CD4-positive, CD25-positive, alpha-beta regulatory T cell (primary cell): ENCODE measurements around the gene EVI5. TPM values are rescaled to one million over a fixed set of nuclear protein-coding genes. Genes with fewer than 3 reads are reported as not detected.
A peak's percentile ranks its signal among the peaks of the same experiment; 100 is the strongest.

Experiments used
- ATAC-seq, 2 donors: fragments of 150-1000 bp; cut with Tn5 transposase; one replicate each; pipeline ENCODE4 v1.10.0; 2021; ENCODE audit warnings: low read depth in 2 of 2, moderate number of reproducible peaks in 2 of 2, moderate library complexity in 1 of 2
- DNase-seq, 3 donors: peaks; one replicate each; pipeline versions ENCODE4 v3.0.0 to v3.0.0-alpha.2; 2012 to 2022; ENCODE audit warnings: mixed read lengths in 1 of 3
- H3K27ac ChIP-seq: one replicate; pipeline ENCODE4 v1.7.0; 2013; ENCODE audit warnings: mild to moderate bottlenecking, low read length; ENCODE audit not compliant: insufficient read depth, poor library complexity, severe bottlenecking
- H3K27me3 ChIP-seq: one replicate; pipeline ENCODE4 v1.7.0; 2013; ENCODE audit warnings: low read length; ENCODE audit not compliant: control insufficient read depth, insufficient read depth
- H3K36me3 ChIP-seq: one replicate; pipeline ENCODE4 v1.7.0; 2013; ENCODE audit warnings: mild to moderate bottlenecking, low read length, moderate library complexity; ENCODE audit not compliant: control insufficient read depth, insufficient read depth
- H3K4me1 ChIP-seq: 2 replicates; pipeline ENCODE4 v1.7.0; 2013; ENCODE audit warnings: mild to moderate bottlenecking, low read length; ENCODE audit not compliant: insufficient read depth, control insufficient read depth, poor library complexity, severe bottlenecking
- H3K4me3 ChIP-seq: one replicate; pipeline ENCODE4 v1.7.0; 2013; ENCODE audit warnings: low read depth, mild to moderate bottlenecking, low read length, moderate library complexity
- H3K9me3 ChIP-seq, 2 experiments: 1 replicate in 1 of 2; 2 replicates in 1 of 2; pipeline ENCODE4 v1.7.0; 2013; ENCODE audit warnings: low read length in 2 of 2, mild to moderate bottlenecking in 1 of 2, moderate library complexity in 1 of 2; ENCODE audit not compliant: control insufficient read depth in 2 of 2
- H3K27ac Mint-ChIP-seq, 3 donors: one replicate each; pipeline ENCODE4 v1.8.0; 2020 to 2022; ENCODE audit warnings: mild to moderate bottlenecking in 3 of 3, mixed read lengths in 3 of 3, moderate library complexity in 2 of 3
- H3K27me3 Mint-ChIP-seq: one replicate; pipeline ENCODE4 v1.8.0; 2022; ENCODE audit warnings: mild to moderate bottlenecking, mixed read lengths
- H3K36me3 Mint-ChIP-seq: one replicate; pipeline ENCODE4 v1.8.0; 2020; ENCODE audit warnings: mixed read lengths
- H3K4me1 Mint-ChIP-seq, 4 donors: one replicate each; pipeline ENCODE4 v1.8.0; 2020 to 2022; ENCODE audit warnings: mixed read lengths in 4 of 4, mild to moderate bottlenecking in 1 of 4
- H3K4me3 Mint-ChIP-seq, 4 donors: one replicate each; pipeline ENCODE4 v1.8.0; 2020 to 2022; ENCODE audit warnings: mild to moderate bottlenecking in 4 of 4, mixed read lengths in 4 of 4, moderate library complexity in 3 of 4
- H3K9me3 Mint-ChIP-seq, 7 donors: one replicate each; pipeline ENCODE4 v1.8.0; 2020 to 2022; ENCODE audit warnings: mixed read lengths in 7 of 7, mild to moderate bottlenecking in 3 of 7, moderate library complexity in 2 of 7
- polyA plus RNA-seq, 4 donors: library from polyadenylated mRNA; unstranded; fragments of 300-500 nt; fragmentation: Illumina TruSeq; gene quantifications; one replicate each; pipeline ENCODE4 v1.2.3, GENCODE V29; 2021
- total RNA-seq: library from RNA; stranded (reverse); gene quantifications from one replicate; pipeline ENCODE4 v1.2.3, GENCODE V29; 2022

EVI5 gene
- total and polyA plus RNA-seq, 5 donors from 2014 or later: 0.52 to 2.7 (median 0.59) TPM

GRCh38 chr1:92705446-92705845 is 79.5 kb downstream of the EVI5 start:
- H3K4me3 ChIP-seq: no peak overlapping the region
- H3K4me1 ChIP-seq: no peaks in the 10 kb centered on the region
- peaks cover 2% of the 10 kb centered on the region for H3K27me3 ChIP-seq
- H3K27ac ChIP-seq: no peak overlapping the region
- H3K27me3 Mint-ChIP-seq: peaks cover 11% of the 10 kb centered on the region
- H3K9me3 ChIP-seq: no peaks in the 10 kb centered on the region
- H3K4me1 Mint-ChIP-seq: no peaks in the 10 kb centered on the region
- H3K36me3 Mint-ChIP-seq: no peaks in the 10 kb centered on the region
- no peaks in the 10 kb centered on the region for H3K36me3 ChIP-seq
- no peaks in the 10 kb centered on the region for H3K9me3 Mint-ChIP-seq
- ATAC-seq: no peak
- DNase-seq: no peak
- H3K27ac Mint-ChIP-seq: no peak overlapping the region
- no peak overlapping the region for H3K4me3 Mint-ChIP-seq

- no peaks in the 10 kb centered on the region for H3K9me3 ChIP-seq
- DNase-seq: no peak
- H3K36me3 ChIP-seq: no peaks in the 10 kb centered on the region
- no peak overlapping the region for H3K4me3 Mint-ChIP-seq
- no peaks in the 10 kb centered on the region for H3K36me3 Mint-ChIP-seq
- no peak for ATAC-seq
- no peak overlapping the region for H3K27ac ChIP-seq
- no peak overlapping the region for H3K4me3 ChIP-seq
- no peaks in the 10 kb centered on the region for H3K4me1 Mint-ChIP-seq
- H3K9me3 Mint-ChIP-seq: no peaks in the 10 kb centered on the region
- H3K27me3 ChIP-seq: peaks cover 2% of the 10 kb centered on the region
- no peak overlapping the region for H3K27ac Mint-ChIP-seq
- H3K27me3 Mint-ChIP-seq: peaks cover 4% of the 10 kb centered on the region
- H3K4me1 ChIP-seq: no peaks in the 10 kb centered on the region
Observed at GRCh38 chr1:92701147-92701546, 83.8 kb downstream of the EVI5 start.

DNA sequence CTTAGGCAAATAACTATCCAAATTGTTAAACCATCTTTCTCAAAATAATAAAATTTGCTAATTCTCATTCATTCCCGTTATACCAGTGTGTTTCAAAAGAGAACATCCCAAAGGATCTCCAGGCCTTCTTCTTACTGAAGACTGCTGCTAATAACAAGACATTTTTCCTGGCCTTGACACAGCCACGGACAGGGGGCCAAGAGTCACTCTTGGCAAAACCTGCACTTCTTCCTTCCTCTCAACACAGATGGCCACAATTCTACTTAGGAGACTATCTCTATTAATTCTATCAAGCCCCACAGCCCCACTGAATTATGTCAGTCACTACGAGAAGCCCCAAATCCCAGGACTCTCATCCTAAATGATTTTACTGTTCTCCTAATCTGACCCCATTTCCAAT is 86.0 kb downstream of the EVI5 start:
- no peaks in the 10 kb centered on the region for H3K9me3 ChIP-seq
- peaks cover 2% of the 10 kb centered on the region for H3K27me3 ChIP-seq
- DNase-seq (no peak), ATAC-seq (no peak)
- Mint-ChIP-seq H3K36me3 (no peaks in the 10 kb centered on the region), H3K27me3 (no peaks in the 10 kb centered on the region), H3K4me1 (no peaks in the 10 kb centered on the region), H3K27ac (peak overlapping the region in 1 of 3 donors; percentile 3), H3K9me3 (no peaks in the 10 kb centered on the region), H3K4me3 (no peak overlapping the region)
- no peaks in the 10 kb centered on the region for H3K36me3 ChIP-seq
- no peak overlapping the region for H3K4me3 ChIP-seq
- no peak overlapping the region for H3K27ac ChIP-seq
- H3K4me1 ChIP-seq: no peaks in the 10 kb centered on the region

GRCh38 chr1:92695104-92695503 is 89.8 kb downstream of the EVI5 start:
- no peaks in the 10 kb centered on the region for H3K36me3 ChIP-seq

DNA sequence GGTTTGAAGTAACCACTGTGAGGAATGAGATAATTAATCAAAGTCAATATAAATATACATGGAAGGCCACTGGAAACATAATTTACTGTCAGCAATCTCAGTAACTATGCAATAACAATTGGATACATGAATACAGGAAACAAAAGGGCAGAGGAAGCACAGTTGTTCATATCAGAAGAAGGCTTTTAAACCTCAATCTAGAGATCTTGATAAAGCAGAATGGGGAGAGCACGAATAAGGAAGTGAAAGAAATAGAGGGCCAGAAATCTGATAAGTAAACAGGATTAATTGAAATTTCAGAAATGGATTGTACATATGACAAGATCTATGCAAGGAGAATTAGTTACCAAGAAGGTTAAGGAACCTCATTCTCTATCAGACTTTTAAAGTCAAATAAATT is 93.0 kb downstream of the EVI5 start:
- no peaks in the 10 kb centered on the region for H3K4me1 ChIP-seq
- peaks cover under 1% of the 10 kb centered on the region for H3K36me3 Mint-ChIP-seq
- H3K4me3 ChIP-seq: no peak overlapping the region
- no peaks in the 10 kb centered on the region for H3K36me3 ChIP-seq
- peak overlapping the region in 2 of 3 donors; percentile 4 to 39 for H3K27ac Mint-ChIP-seq
- ATAC-seq: no peak
- H3K27me3 Mint-ChIP-seq: no peaks in the 10 kb centered on the region
- no peak overlapping the region for H3K27ac ChIP-seq
- no peak overlapping the region for H3K4me3 Mint-ChIP-seq
- peaks cover 6 to 14% (median 10%) of the 10 kb centered on the region in 4 donors for H3K4me1 Mint-ChIP-seq
- no peaks in the 10 kb centered on the region for H3K9me3 ChIP-seq
- no peaks in the 10 kb centered on the region for H3K27me3 ChIP-seq
- H3K9me3 Mint-ChIP-seq: peaks cover 0 to 1% (median 0%) of the 10 kb centered on the region in 7 donors
- DNase-seq: peak in 1 of 3 donors; percentile 37

More at GRCh38 chr1:92695104-92695503, 89.8 kb downstream of the EVI5 start:
- ATAC-seq: no peak
- Mint-ChIP-seq H3K9me3 (peaks cover 0 to 1% (median 0%) of the 10 kb centered on the region in 7 donors), H3K4me1 (peaks cover 6 to 14% (median 10%) of the 10 kb centered on the region in 4 donors), H3K27ac (no peak overlapping the region), H3K27me3 (no peaks in the 10 kb centered on the region), H3K4me3 (no peak overlapping the region), H3K36me3 (no peaks in the 10 kb centered on the region)
- no peaks in the 10 kb centered on the region for H3K27me3 ChIP-seq
- no peak for DNase-seq
- no peak overlapping the region for H3K4me3 ChIP-seq
- no peak overlapping the region for H3K27ac ChIP-seq
- no peaks in the 10 kb centered on the region for H3K4me1 ChIP-seq
- no peaks in the 10 kb centered on the region for H3K9me3 ChIP-seq

DNA sequence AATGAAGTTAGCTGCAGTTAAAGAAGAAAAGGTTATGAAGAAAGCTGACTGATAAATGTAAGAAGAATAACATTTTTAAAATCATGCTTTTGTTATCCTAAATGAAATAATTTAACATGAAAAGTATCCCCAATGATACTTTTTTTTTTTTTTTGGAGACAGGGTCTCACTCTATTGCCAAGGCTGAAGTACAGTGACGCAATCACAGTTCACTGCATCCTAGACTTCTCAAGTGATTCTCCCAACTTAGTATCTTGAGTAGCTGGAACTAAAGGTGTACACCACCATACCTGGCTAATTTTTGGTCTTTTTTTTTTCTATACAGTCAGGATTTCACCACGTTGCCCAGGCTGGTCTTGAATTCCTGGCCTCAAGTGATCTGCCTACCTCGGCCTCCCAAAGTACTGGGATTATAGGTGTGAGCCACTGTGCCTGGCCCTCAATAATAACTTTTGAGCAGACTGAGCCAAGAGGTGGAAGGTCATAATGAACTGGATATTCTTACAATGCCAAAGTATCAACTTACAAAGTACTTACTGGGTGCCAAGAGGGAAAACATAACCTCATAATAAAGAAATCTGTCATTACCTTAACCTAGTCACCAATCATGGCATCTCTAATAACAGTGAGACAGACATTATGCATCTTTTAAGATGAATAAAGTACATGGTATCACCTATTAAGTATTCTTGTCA is 94.5 kb downstream of the EVI5 start:
- H3K36me3 ChIP-seq: no peaks in the 10 kb centered on the region
- Mint-ChIP-seq H3K4me3 (no peak overlapping the region), H3K36me3 (peaks cover 13% of the 10 kb centered on the region), H3K9me3 (peaks cover 0 to 6% (median 2%) of the 10 kb centered on the region in 7 donors), H3K27me3 (no peaks in the 10 kb centered on the region), H3K27ac (no peak overlapping the region), H3K4me1 (peaks cover 6 to 14% (median 10%) of the 10 kb centered on the region in 4 donors)
- H3K4me1 ChIP-seq: no peaks in the 10 kb centered on the region
- H3K4me3 ChIP-seq: no peak overlapping the region
- DNase-seq (no peak), ATAC-seq (no peak)
- no peaks in the 10 kb centered on the region for H3K9me3 ChIP-seq
- H3K27me3 ChIP-seq: no peaks in the 10 kb centered on the region
- no peak overlapping the region for H3K27ac ChIP-seq

DNA sequence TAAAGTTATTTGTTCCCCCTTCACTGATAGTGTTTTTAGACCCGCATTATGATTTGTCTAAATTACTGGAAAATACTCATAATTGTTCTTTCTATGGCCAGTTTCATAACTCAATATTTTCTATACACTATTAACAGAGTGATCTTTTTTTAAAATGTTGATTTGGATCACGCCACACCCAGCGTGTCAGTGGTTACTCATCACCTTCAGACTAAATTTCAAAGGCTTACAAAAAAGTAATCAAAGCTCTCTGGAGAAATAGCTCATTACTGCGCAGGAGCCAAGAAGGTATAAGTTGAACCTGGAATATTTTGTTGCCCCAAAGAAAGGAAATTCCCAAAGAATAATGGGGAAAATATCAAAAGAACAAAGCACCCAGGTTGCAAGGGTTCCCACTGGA is 104.9 kb downstream of the EVI5 start:
- no peaks in the 10 kb centered on the region for H3K4me1 Mint-ChIP-seq
- Histone ChIP-seq H3K9me3 (no peaks in the 10 kb centered on the region), H3K4me1 (no peaks in the 10 kb centered on the region), H3K27me3 (no peaks in the 10 kb centered on the region), H3K27ac (no peak overlapping the region), H3K36me3 (no peaks in the 10 kb centered on the region), H3K4me3 (no peak overlapping the region)
- peaks cover 1% of the 10 kb centered on the region for H3K27me3 Mint-ChIP-seq
- no peak overlapping the region for H3K4me3 Mint-ChIP-seq
- H3K9me3 Mint-ChIP-seq: peaks cover 0 to 5% (median 0%) of the 10 kb centered on the region in 7 donors
- no peak overlapping the region for H3K27ac Mint-ChIP-seq
- ATAC-seq: no peak
- DNase-seq: no peak
- peaks cover 5% of the 10 kb centered on the region for H3K36me3 Mint-ChIP-seq

DNA sequence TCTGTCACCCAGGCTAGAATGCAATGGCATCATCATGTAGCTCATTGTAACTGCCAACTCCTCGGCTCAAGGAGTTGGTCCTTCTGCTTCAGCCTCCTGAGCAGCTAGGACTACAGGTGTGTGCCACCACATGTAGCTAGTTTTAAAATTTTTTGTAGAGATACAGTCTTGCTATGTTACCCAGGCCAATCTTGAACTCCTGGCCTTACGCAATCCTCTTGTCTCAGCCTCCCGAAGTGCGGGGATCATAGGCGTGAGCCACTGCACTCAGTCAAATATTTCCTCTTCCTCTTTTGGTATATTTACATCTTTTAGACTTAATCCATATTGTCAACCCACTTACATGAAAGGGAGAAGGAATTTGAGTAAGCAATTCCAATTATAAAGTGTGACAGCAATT is 121.1 kb downstream of the EVI5 start:
- Histone ChIP-seq H3K9me3 (no peaks in the 10 kb centered on the region), H3K27me3 (no peaks in the 10 kb centered on the region), H3K36me3 (no peaks in the 10 kb centered on the region), H3K4me3 (no peak overlapping the region), H3K4me1 (no peaks in the 10 kb centered on the region), H3K27ac (no peak overlapping the region)
- no peak for DNase-seq
- Mint-ChIP-seq H3K27me3 (peaks cover 8% of the 10 kb centered on the region), H3K36me3 (no peaks in the 10 kb centered on the region), H3K9me3 (no peaks in the 10 kb centered on the region), H3K4me3 (no peak overlapping the region), H3K4me1 (no peaks in the 10 kb centered on the region), H3K27ac (no peak overlapping the region)
- ATAC-seq: no peak
